Measurements from ENCODE around the gene TMEM101.
A peak's percentile ranks its signal among the peaks of the same experiment; 100 is the strongest.
"Not testable (repeated sequence)": the region's sequence is repeated elsewhere in the genome, so short reads cannot be mapped to it uniquely, and the experiment has no call there.

Gene TMEM101

DNA sequence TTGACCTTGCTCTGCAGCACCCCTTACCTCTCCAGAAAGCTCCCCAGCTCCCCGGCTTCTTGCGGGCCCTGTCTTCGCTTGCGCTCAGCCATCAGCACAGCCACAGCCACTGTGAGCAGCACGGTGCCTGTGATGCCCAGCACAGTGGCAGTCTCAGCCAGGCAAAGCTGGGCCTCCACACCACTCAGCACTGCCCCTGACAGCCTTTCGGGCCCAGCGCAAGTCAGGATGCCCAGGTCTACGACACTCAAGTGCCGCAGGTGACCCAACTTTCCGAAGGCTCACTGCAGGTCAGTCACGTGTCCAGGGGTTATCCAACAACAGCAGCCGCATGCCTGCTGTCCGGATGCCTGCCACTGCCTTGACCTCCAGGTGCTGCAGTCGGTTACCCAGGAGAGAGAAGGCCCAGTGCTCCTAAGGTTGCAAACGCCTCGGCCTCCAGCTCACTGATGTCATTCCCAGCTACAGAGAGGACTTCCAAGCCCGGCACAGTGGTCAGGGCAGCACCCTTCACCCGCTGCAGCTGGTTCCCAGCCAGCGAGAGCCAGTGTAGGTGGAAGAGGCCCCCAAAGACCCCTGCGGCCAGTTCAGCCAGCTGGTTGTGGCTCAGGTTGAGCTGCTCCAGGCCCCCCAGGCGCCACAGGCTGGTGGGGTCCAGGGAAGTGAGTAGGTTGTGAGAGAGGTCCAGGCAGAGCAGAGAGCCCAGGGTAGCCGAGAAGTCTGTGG, 8.9 kb upstream of the TMEM101 start:
- DNase-seq (ENCODE audit: low read depth in 2 of 2) = no peak

DNA sequence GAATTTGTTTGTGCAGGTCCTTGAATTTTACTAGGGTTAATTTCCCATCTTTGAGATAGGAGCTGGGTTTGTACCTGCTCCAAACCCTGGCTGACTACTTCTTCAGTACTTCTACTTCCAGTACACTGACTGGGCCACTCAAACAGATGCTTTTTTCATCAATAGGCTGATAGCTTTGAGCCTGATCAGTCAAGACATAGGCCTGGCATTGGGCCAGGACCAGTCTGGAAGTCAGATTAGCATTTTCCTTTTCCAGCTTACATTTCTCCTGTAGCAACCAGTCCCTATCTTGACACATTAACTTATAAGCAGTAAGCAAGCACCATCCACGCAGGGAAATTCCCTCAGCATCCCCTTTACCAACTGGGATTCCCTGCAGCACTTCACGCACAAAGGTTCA, 7.5 kb upstream of the TMEM101 start:
- no peak for DNase-seq (ENCODE audit: low read depth in 2 of 2)

DNA sequence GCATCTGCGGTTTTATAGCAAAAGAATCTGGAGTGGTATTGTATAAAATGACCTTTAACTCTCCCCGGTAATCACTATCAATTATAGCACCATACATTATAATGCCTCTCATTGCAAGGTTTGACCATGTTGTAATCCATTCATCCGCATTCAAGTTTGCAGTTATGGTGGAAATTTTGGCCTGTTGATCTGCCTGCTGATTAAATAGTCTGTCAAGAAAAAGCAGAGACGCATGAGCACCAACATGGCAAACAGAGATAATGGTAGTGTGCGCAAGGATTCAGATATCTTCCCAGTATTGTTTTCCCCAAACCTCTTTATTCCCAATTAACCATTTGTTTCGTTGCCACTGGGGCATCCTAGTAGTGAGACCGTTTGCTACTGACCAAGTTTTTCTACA, 6.5 kb upstream of the TMEM101 start:
- DNase-seq (ENCODE audit: low read depth in 2 of 2) = not testable (repeated sequence)

DNA sequence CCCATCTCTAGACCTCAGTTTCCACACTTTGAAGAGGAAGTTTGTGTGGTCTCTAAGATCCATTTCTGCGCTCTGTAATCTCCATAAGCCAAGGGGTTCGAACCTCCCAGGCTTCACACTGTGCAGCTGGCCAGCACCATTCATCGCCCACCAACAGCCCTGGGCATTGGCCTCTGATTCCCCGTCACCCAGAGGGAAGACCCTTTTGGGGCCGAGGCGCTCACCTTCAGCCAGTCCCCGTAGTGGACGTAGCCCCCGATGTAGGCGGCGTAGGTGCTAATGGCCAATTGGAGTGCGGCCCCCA, 678 bp downstream of the TMEM101 start:
- no peak for DNase-seq (ENCODE audit: low read depth in 2 of 2)

DNA sequence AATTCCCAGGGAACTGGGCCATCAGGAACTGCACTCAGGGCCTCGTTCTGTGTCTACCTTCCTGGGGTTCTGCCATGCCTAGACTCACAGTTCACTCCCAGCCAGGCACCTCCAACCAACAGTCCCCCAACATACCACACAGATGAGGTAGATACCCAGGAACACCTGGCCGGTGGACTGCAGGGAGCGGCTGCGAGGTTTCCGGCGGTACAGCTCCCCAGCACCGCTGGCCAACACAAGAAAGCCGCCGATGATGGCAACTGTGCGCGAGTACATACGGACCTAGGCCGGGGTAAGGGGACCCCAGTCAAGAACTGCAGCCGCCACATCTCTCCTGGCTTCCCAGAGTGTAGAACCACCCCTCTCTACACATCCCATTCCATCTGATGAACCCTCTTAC, 1.9 kb downstream of the TMEM101 start:
- no peak for DNase-seq (ENCODE audit: low read depth in 2 of 2)

DNA sequence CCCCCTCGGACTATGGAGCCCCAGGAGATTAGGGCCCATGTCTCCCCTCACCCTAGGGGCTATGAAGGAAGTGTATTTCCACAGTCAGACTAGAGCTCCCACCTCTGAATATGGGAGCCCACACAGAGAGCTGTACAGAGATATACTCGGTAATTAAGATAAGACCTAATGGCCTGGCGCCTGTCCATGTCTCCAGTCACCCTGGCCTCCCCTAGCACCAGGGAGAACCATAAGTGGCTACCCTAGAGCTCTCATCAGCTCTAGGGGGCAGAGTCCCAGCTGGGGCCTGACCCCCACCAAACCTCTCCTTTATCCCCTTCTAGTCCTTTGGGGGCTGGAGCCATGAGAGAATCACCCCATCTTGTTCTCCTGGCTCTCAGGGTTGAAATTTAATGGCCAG, 2.4 kb downstream of the TMEM101 start:
- no peak for DNase-seq (ENCODE audit: low read depth in 2 of 2)

DNA sequence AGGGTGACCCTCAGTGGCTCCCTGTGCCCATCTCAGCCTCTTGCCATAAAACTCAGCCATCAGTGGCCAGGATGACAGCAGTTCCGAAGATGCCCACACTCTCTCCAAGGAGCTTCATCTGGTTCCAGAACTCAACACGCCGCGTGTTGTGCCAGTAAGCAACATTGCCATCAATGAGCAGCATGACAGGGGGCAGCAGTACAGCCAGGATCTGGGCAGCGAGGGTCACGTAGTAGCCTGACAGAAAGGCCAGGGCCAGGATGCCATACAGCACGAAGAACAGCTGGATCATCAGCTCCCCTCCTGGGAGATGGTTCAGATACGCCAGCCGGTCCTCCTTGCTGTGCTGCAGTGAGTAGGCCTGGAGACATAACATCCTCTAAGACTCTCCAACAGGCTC, 2.9 kb downstream of the TMEM101 start:
- no peak for DNase-seq (ENCODE audit: low read depth in 2 of 2)

DNA sequence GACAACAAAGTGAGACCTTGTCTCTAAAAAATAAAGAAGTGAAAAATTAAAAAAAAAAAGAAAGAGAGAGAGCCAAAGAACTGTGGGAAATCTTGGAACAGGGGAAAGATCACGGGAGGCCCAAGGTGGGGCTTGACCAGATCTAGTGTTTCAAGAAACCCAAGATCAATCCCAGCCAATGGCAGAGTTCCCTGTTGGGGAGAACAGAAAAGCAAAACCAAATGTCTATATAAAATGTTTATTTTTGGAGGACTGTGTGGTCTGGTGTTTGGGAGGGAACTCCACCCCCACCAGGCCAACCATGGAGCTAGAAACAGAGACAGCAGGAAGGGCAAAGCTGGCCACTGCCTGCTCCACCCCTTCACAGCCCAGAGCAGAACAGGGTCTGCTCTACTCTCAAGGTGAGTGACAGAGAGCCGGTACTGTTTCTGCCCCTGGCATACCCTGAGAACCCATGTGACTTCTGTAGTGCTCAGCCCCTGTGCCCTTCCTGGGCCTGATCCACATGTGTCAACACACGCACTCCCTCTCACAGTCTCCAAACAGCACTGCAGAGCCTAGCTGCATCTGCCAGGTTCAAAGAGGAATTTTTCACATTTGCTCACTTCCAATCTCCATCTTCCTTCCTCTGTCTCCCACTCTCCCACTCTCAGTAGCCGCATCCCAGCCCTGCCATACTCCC, 3.7 kb downstream of the TMEM101 start:
- DNase-seq (ENCODE audit: low read depth in 2 of 2) = no peak

DNA sequence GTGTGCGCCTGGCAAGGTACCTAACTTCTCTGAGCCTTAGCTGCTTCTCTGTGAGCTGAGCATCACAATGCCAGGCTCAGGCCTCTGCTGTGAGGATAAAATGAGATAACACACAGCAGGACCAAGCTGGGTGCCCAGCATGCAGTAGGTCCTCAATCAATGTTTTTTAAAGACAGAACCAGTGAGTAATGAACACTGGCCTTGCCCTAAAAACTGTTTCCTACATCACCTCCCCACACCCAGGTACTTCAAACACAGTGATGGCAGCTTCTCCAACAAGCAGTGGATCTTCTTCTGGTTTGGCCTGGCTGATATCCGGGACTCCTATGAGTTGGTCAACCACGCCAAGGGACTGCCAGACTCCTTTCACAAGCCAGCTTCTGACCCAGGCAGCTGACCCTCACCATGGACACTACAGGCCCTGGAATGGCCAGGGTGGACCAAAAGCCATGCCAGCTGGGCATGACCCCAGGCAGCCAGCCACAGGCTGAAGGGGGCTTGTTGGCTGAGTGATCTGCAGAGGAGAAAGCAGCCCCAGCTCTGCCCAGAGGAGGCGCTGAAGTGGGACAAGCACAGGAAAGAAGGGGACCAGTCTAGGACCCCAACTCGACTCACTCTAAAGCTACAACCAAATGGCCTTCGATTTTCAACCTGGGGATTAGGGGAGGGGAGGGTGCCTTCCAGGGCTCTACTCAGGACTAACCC, 6.4 kb downstream of the TMEM101 start:
- no peak for DNase-seq (ENCODE audit: low read depth in 2 of 2)

DNA sequence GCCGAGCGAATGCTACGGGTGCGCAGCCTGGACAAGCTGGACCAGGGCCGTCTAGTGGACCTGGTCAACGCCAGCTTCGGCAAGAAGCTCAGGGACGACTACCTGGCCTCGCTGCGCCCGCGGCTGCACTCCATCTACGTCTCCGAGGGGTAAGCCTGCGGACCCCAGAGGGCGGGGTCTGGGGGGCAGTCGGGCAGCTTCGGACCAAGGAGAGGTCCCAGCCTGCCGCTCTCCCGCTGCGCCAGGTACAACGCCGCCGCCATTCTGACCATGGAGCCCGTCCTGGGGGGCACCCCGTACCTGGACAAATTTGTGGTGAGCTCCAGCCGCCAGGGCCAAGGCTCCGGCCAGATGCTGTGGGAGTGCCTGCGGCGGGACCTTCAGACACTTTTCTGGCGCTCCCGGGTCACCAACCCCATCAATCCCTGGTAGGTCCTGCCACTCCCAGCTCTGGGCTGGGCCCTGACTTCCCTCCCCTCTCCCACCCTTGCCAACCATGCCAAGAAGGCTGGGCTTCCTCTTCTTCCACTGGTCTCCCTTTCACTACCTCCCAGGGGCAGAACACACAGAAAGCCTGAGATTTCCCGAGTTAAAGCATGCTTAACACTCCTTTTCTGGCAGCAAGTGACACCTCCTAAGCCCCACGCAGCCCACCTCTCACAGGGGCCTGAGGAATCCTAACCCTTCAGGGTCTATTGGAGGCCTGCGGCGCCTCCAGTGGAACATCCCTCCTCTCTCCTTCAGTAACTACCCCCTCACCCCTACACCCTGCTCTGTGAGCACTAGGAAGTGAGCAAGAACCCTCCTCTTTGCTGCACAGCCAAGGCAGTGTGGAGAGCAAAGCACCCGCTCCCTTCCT, 7.2 kb downstream of the TMEM101 start:
- no peak for DNase-seq (ENCODE audit: low read depth in 2 of 2)

DNA sequence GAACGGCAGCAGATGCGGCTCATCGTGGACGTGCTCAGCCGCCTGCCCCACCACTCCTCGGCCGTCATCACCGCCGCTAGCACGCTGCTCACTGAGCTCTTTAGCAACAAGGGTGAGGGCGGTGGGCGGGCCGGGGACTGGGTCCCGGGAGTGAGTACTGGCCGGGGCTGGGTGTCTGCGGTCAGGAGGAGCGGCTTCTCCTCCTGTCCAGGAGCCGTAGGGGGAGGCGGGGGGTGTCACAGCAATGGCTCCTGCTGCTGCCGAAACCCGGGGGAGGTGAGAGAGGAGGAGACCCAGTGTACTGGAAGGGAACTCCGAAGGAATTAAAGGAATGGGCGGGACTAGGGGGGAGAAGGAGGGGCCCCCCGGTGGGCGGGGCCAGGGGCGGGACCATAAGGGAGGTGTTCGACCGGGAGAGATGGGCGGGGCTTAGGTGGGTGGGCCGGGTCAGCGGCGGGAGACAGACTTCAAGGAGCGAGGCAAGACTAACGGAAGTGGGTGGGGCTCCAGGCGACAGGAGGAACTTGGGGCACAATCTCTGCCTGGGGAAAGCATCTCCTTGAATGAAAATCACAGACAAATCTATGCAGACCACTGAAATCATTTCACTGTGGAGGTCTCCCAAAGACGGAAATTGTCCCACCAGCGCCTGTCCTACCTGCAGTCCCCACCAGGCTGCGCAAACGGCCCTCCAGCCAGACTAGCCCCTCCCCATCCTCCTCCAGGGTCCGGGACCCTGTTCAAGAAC, 8.0 kb downstream of the TMEM101 start:
- peak; percentile 96 for DNase-seq (ENCODE audit: low read depth in 2 of 2)

DNA sequence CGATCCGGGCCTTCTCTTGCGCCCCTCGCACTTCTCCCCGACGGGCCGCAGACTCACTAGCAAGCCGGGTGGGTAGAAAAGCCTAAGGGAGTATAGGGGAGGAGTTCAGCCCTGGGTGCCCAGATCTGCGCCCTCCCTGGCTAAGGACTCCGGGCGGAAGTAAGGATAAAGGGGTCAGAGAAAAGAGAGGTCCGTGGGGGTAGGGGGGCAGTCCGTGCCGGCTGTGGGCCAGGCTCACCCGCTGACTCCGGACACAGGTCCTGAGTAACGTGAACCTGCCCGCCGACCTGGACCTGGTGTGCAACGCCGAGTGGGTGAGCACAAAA, 8.5 kb downstream of the TMEM101 start:
- no peak for DNase-seq (ENCODE audit: low read depth in 2 of 2)

DNA sequence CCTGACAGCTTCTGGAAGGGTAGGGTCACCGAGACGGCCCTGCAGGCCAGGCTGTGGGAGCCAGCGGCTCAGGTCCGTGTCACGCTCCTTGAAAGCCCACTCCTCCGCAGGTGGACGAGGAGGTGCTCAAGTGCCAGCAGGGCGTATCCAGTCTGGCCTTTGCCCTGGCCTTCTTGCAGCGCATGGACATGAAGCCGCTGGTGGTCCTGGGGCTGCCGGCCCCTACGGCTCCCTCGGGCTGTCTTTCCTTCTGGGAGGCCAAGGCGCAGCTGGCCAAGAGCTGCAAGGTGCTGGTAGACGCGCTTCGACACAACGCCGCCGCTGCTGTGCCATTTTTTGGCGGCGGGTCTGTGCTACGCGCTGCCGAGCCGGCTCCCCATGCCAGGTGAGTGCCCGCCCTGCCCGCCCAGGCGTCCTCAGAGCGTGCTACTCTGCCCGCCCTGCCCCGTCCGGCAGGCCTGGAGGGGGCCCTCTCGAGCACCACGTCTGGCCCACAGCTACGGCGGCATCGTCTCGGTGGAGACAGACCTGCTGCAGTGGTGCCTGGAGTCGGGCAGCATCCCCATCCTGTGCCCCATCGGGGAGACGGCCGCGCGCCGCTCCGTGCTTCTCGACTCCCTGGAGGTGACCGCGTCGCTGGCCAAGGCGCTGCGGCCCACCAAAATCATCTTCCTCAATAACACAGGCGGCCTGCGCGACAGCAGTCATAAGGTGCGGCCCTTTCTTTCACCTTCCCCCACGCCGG, 9.1 kb downstream of the TMEM101 start:
- DNase-seq (ENCODE audit: low read depth in 2 of 2) = peak in 1 of 2 donors; percentile 30

DNA sequence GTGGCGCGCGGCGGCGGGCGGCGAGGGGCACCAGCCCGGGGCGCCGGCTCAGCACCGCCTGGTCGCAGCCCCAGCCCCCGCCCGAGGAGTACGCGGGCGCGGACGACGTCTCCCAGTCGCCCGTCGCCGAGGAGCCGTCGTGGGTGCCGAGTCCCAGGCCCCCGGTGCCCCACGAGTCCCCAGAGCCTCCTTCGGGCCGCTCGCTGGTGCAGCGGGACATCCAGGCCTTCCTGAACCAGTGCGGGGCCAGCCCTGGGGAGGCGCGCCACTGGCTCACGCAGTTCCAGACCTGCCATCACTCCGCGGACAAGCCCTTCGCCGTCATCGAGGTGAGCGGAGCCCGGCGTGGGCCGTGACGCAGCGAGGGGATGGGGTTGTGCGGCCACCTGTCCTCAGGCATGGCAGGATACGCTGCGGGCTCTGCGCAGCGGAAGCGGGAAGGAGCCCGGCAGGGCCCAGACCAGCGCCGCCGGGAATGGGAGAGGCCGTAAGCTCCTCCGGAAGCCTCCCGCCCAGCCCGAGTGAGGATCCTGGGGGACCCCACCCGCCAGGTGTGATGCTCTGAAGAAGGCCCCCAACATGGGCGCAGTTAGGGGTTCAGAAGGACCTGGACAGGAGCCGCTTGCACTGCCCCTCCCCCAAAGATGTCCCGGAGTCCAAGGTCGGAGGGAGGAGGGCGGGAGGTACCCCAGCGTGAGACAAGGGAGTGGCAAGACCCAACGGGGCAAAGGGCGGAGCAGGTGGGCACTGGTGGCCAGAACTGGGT, 9.8 kb downstream of the TMEM101 start:
- no peak for DNase-seq (ENCODE audit: low read depth in 2 of 2)

DNA sequence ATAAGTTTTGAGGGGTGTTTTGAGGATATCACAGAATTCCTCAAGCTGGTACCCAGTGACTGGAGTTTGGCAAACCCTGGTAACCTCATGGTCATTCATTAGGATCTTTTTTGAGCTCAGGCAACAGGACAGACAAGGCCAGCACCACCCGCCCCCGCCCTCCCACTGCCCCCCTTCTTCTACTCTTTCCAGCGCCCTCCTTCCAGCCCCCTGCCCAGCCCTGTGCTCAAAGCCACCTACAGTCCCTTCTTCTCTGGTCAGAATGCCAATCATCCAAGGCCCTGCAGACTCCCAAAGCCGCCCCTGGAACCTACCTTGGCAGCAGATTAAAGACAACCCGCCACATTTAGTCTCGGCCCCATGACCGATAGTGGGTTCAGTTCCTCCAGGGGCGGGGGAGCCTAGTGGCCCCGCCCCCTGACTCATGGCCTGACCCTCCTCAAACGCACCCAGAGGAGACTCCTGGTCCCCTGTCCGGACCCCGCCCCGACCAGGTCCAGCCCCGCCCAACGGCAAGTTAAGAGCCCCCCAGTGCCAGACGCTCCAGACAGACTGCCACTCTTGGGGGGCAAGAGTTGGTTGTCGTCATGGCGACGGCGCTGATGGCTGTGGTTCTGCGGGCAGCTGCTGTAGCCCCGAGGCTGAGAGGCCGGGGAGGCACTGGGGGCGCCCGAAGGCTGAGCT, 10.5 kb downstream of the TMEM101 start, which contains the start of gene NAGS:
NAGS (plus strand) TSS at position 546 of the 684 bp plus-strand sequence; CDS start at position 588, 42 bp downstream.
- DNase-seq (ENCODE audit: low read depth in 2 of 2) = no peak

DNA sequence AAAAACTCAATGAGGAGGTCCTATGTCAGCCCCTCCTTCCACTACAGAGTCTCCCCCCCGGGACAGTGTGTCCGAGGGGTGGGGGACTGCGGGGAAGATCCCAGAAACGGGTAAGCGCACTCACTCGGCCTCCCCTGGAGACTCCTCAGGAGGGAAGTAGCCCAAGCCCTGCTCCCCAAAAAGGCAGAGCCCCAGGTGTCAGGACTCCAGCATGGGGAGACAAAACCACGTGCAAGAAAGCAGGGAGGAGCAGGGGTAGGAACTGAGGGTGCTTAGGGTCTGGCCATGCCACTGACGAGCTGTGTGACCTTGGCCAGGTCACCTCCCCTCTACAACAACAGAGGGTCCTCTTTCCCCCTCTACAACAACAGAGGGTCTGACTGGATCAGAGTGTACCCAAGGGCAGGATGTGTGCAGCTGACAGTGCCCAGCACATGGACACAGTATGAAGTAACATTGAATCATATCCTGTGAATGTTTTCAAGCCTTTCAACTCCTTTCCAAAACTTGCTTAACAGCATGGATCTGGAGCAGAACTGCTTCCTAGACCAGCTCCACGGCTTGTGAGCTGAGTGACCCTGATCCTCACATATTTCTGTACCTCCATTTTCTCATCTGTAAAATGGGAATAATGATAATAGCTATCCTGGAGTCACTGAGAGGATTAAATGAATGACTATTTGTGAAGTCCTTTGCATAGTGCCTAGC, 12.5 kb downstream of the TMEM101 start:
- DNase-seq (ENCODE audit: low read depth in 2 of 2) = no peak

DNA sequence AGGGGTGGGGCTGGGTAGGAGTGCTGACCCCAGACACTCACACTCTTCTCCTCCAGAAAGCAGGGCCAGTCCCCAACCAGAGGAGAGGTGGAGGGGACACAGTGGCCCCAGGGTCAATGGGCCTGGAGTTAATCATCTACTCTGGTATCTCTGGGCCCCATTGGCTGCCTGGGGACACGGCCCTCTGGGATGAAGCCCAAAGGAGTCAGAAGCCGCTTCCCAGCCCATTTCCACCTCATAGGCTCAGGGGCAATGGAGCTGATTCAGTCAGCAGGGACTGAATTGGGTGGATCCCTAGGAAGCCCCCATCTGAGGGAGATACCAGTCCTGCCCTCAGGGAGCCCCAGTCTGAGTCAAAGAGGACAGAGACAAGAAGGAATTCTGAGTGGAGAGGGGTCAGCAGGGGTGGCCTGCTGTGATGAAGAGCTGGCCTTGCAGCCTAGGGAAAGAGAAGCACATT, 13.3 kb downstream of the TMEM101 start:
- no peak for DNase-seq (ENCODE audit: low read depth in 2 of 2)

DNA sequence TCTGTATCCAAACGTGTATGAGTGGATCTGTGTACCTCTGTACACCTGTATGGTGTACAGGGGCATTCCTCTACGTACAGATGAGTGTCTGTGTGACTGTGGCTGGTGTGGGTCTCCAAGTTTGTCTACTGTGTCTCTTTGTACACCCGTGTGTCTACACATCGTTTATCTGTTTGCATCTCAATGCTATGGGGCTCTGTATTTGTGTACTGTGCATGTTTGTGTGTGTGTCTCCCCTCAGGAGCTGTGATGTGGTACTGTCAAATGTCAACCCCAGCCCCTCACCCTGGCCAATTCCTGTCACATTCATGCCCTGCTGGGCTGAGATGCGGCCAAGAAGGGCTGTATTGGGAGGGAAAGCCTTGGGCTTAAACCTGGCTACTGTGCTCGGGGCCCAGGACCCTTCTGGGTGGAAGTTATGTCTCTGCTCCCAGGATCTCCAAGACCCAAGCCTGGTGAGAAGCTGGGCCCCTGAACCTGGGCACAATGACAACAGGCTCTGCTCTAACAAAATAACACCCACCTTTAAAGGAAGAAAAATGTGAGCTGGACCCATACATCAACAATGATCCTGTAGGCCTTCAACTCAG, 13.8 kb downstream of the TMEM101 start:
- no peak for DNase-seq (ENCODE audit: low read depth in 2 of 2)

Measured in stimulated activated CD8-positive, alpha-beta memory T cell treated with anti-CD3 and anti-CD28 coated beads, Interleukin-15, amount 100 ng/mL, for 48 hours (primary cell).